Upper lobe of left lung (tissue), 6 donors: ENCODE results near the gene OR10G8. TPM values are rescaled to one million over a fixed set of nuclear protein-coding genes. Genes with fewer than 3 reads are reported as not detected.
"Not testable (repeated sequence)": the region's sequence is repeated elsewhere in the genome, so short reads cannot be mapped to it uniquely, and the experiment has no call there.

Experiments
- ATAC-seq, 2 donors: fragments of 200-7000 bp; cut with Tn5 transposase; one replicate each; pipeline ENCODE4 v1.9.1; 2022; ENCODE audit warnings: mild to moderate bottlenecking in 2 of 2, moderate library complexity in 2 of 2; ENCODE audit not compliant: low FRiP score in 2 of 2
- DNase-seq, 2 donors: peaks; one replicate each; pipeline ENCODE4 v3.0.0-alpha.2; 2019 to 2020
- H3K27ac ChIP-seq, 4 donors: fragments of 200-600 bp; sonication (generic); one replicate each; pipeline ENCODE4 v1.5.1; 2016 to 2019
- H3K27me3 ChIP-seq, 4 donors: fragments of 200-600 bp; sonication (generic); one replicate each; pipeline ENCODE4 v1.5.1; 2017 to 2019
- H3K36me3 ChIP-seq, 4 donors: fragments of 200-600 bp; sonication (generic); one replicate each; pipeline ENCODE4 v1.5.1; 2016 to 2019
- H3K4me1 ChIP-seq, 4 donors: fragments of 200-600 bp; sonication (generic); one replicate each; pipeline ENCODE4 v1.5.1; 2018 to 2019
- H3K4me3 ChIP-seq, 4 donors: fragments of 200-600 bp; sonication (generic); one replicate each; pipeline ENCODE4 v1.5.1; 2017 to 2019; ENCODE audit warnings: mild to moderate bottlenecking in 2 of 4, moderate library complexity in 1 of 4
- H3K9me3 ChIP-seq, 4 donors: fragments of 200-600 bp; sonication (generic); one replicate each; pipeline ENCODE4 v1.5.1; 2018 to 2019
- CTCF ChIP-seq, 6 experiments: fragments of 450-650 bp in 4 of 6; fragments of 200-600 bp in 2 of 6; sonication (generic) in 2 of 6; IDR thresholded peaks; one replicate each; pipeline ENCODE4 v1.5.1; 2016 to 2019; ENCODE audit warnings: antibody characterized with exemption in 6 of 6
- EP300 ChIP-seq, 4 donors: sonication (generic); formaldehyde crosslinking; IDR thresholded peaks; one replicate each; pipeline ENCODE4 v1.5.1; 2017; ENCODE audit warnings: antibody characterized with exemption in 4 of 4, control low read depth in 2 of 4
- POLR2A ChIP-seq, 4 donors: fragments of 450-650 bp; IDR thresholded peaks; one replicate each; pipeline ENCODE4 v1.5.1; 2016 to 2017; ENCODE audit warnings: antibody characterized with exemption in 4 of 4, mild to moderate bottlenecking in 2 of 4
- POLR2AphosphoS5 ChIP-seq, 2 donors: sonication (generic); formaldehyde crosslinking; IDR thresholded peaks; one replicate each; pipeline ENCODE4 v1.5.1; 2017; ENCODE audit warnings: antibody characterized with exemption in 2 of 2
- WGBS, 2 donors: methylation state at CpG; one replicate each; pipeline ENCODE4 v1.1.5; 2017 to 2018; 5-methylcytosine and 5-hydroxymethylcytosine counted together
- total RNA-seq, 6 donors: library from RNA; depleted of rRNA in 4 of 6; stranded (reverse); fragments of >200 nt in 4 of 6; gene quantifications; one replicate each; pipeline versions ENCODE4 v1.1.0 to v1.2.1, GENCODE V29; 2016 to 2021
- donor health status: DM: no; HTN: no; CAD: no; lungs with moderate emphysema.
- donor health status: DM: no; HTN: yes; CAD: no; lungs with severe emphysema.

OR10G8 gene
- not detected for total RNA-seq

- DNase-seq (no peak), ATAC-seq (no peak)
- no peaks in the 10 kb centered on the region for H3K4me1 ChIP-seq
- no peak within 1 kb of the TSS for H3K27ac ChIP-seq
- no peaks in the 10 kb centered on the region for H3K9me3 ChIP-seq
- 76 to 92% methylated on average over 2 of the region's 2 CpGs for WGBS, 2 donors
- TF ChIP-seq CTCF (IDR thresholded peaks at IDR 0.05) (no peak), POLR2A (IDR thresholded peaks at IDR 0.05) (no peak), POLR2AphosphoS5 (IDR thresholded peaks at IDR 0.05) (no peak), EP300 (IDR thresholded peaks at IDR 0.05) (no peak)
- no peaks in the 10 kb centered on the region for H3K36me3 ChIP-seq
- H3K27me3 ChIP-seq: no peaks in the 10 kb centered on the region
- H3K4me3 ChIP-seq: no peak within 1 kb of the TSS
Measured at GRCh38 chr11:124026498-124026897, at the start of gene OR10G8. OR10G8 (plus strand) TSS chr11:124026798; CDS start chr11:124029623, 2,825 bp downstream.

GRCh38 chr11:123977731-123978347 lies 48.8 kb upstream of the OR10G8 start, which contains the start of gene OR10S1:
OR10S1 (minus strand) TSS chr11:123977781; CDS start chr11:123977664, 117 bp downstream.
- Histone ChIP-seq H3K27ac (no peak within 1 kb of the TSS), H3K36me3 (no peaks in the 10 kb centered on the region), H3K4me3 (no peak within 1 kb of the TSS), H3K9me3 (no peaks in the 10 kb centered on the region), H3K27me3 (no peaks in the 10 kb centered on the region), H3K4me1 (no peaks in the 10 kb centered on the region)
- no peak for ATAC-seq
- TF ChIP-seq POLR2AphosphoS5 (IDR thresholded peaks at IDR 0.05) (no peak), POLR2A (IDR thresholded peaks at IDR 0.05) (no peak), EP300 (IDR thresholded peaks at IDR 0.05) (no peak), CTCF (IDR thresholded peaks at IDR 0.05) (no peak)
- DNase-seq: no peak

GRCh38 chr11:123979311-123979710 lies 47.3 kb upstream of the OR10G8 start:
- DNase-seq: peak in 1 of 2 donors; percentile 10
- Histone ChIP-seq H3K9me3 (no peaks in the 10 kb centered on the region), H3K4me1 (no peaks in the 10 kb centered on the region), H3K4me3 (no peak overlapping the region), H3K27me3 (no peaks in the 10 kb centered on the region), H3K27ac (no peak overlapping the region), H3K36me3 (no peaks in the 10 kb centered on the region)
- TF ChIP-seq CTCF (IDR thresholded peaks at IDR 0.05) (no peak), EP300 (IDR thresholded peaks at IDR 0.05) (no peak)
- peak in 1 of 2 donors; percentile 15 for ATAC-seq
- WGBS, 2 donors: 86 to 88% methylated on average over 5 of the region's 5 CpGs

DNA sequence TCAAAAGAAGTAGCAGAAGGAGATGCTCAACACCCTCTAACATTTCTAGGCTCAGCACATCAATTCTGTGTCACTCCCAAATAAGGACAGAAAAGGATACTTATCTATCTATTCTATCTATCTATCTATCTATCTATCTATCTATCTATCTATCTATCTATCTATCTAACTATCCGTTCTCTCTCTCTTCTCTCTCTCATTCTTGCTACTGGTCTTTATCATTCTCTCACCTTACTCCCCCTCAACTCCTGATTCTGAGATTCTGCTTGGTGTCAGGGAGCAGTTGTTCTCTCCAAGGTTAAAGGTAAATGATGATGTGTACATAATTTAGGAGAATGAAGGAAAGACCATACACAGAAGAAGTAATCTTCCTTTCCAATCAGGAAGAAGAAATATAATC lies 31.5 kb upstream of the OR10G8 start, which contains the start of gene OR10G6:
TSS of gene OR10G6 (minus strand) at position 43 of the 400 bp plus-strand sequence. CDS start at position 43, 0 bp downstream.
- ATAC-seq (no peak), DNase-seq (no peak)
- Histone ChIP-seq H3K27ac (no peak within 1 kb of the TSS), H3K27me3 (no peaks in the 10 kb centered on the region), H3K36me3 (no peaks in the 10 kb centered on the region), H3K4me3 (no peak within 1 kb of the TSS), H3K4me1 (no peaks in the 10 kb centered on the region), H3K9me3 (no peaks in the 10 kb centered on the region)
- no peak for TF ChIP-seq POLR2A (IDR thresholded peaks at IDR 0.05)
- no peak for TF ChIP-seq POLR2AphosphoS5 (IDR thresholded peaks at IDR 0.05)
- no peak for TF ChIP-seq CTCF (IDR thresholded peaks at IDR 0.05)
- TF ChIP-seq EP300 (IDR thresholded peaks at IDR 0.05): no peak
- 65 to 66% methylated on average over 1 of the region's 1 CpG for WGBS, 2 donors

- Histone ChIP-seq H3K9me3 (no peaks in the 10 kb centered on the region), H3K36me3 (no peaks in the 10 kb centered on the region), H3K4me1 (no peaks in the 10 kb centered on the region), H3K27ac (no peak within 1 kb of the TSS), H3K27me3 (no peaks in the 10 kb centered on the region), H3K4me3 (no peak within 1 kb of the TSS)
- TF ChIP-seq CTCF (IDR thresholded peaks at IDR 0.05): no peak
- TF ChIP-seq EP300 (IDR thresholded peaks at IDR 0.05): no peak
- TF ChIP-seq POLR2A (IDR thresholded peaks at IDR 0.05): no peak
- TF ChIP-seq POLR2AphosphoS5 (IDR thresholded peaks at IDR 0.05): no peak
- ATAC-seq (no peak), DNase-seq (no peak)
- 73 to 80% methylated on average over 2 of the region's 2 CpGs for WGBS, 2 donors
Measured at GRCh38 chr11:124012697-124013096, 13.9 kb upstream of the OR10G8 start, which contains the start of gene OR10G4. OR10G4 (plus strand) TSS chr11:124012997; CDS start chr11:124015575, 2,578 bp downstream.

- peak in 1 of 2 donors; percentile 30 for ATAC-seq
- not testable (repeated sequence) for H3K36me3 ChIP-seq, H3K4me1 ChIP-seq, H3K9me3 ChIP-seq, H3K27ac ChIP-seq, H3K4me3 ChIP-seq, H3K27me3 ChIP-seq, DNase-seq
- WGBS, 2 donors: 70 to 75% methylated on average over 2 to 3 of the region's 9 CpGs
Measured at GRCh38 chr11:124015837-124016236, 10.8 kb upstream of the OR10G8 start.
